Suprapubic skin (tissue), 4 donors: ENCODE results near the gene PABPN1. TPM values are rescaled to one million over a fixed set of nuclear protein-coding genes. Genes with fewer than 3 reads are reported as not detected.
"Not testable (repeated sequence)": the region's sequence is repeated elsewhere in the genome, so short reads cannot be mapped to it uniquely, and the experiment has no call there.

Source experiments
- DNase-seq, 2 donors: peaks; one replicate each; pipeline ENCODE4 v3.0.0-alpha.2; 2019; ENCODE audit warnings: low spot score in 2 of 2
- H3K27ac ChIP-seq: fragments of 200-600 bp; sonication (generic); one replicate; pipeline ENCODE4 v1.5.1; 2019
- H3K27me3 ChIP-seq: fragments of 200-600 bp; sonication (generic); one replicate; pipeline ENCODE4 v1.5.1; 2019
- H3K36me3 ChIP-seq: fragments of 200-600 bp; sonication (generic); one replicate; pipeline ENCODE4 v1.5.1; 2019
- H3K4me1 ChIP-seq: fragments of 200-600 bp; sonication (generic); one replicate; pipeline ENCODE4 v1.5.1; 2019
- H3K4me3 ChIP-seq: fragments of 200-600 bp; sonication (generic); one replicate; pipeline ENCODE4 v1.5.1; 2019; ENCODE audit warnings: mild to moderate bottlenecking
- H3K9me3 ChIP-seq: fragments of 200-600 bp; sonication (generic); one replicate; pipeline ENCODE4 v1.5.1; 2019
- EP300 ChIP-seq: sonication (generic); formaldehyde crosslinking; IDR thresholded peaks from one replicate; pipeline ENCODE4 v1.6.1; 2017; ENCODE audit warnings: antibody characterized with exemption
- POLR2A ChIP-seq, 2 donors: fragments of 450-650 bp; IDR thresholded peaks; one replicate each; pipeline ENCODE4 v1.6.1; 2017; ENCODE audit warnings: antibody characterized with exemption in 2 of 2, mild to moderate bottlenecking in 2 of 2, moderate library complexity in 2 of 2
- POLR2AphosphoS5 ChIP-seq, 3 donors: sonication (generic); formaldehyde crosslinking; IDR thresholded peaks; one replicate each; pipeline ENCODE4 v1.6.1; 2017; ENCODE audit warnings: antibody characterized with exemption in 3 of 3
- WGBS: methylation state at CpG from one replicate; pipeline ENCODE4 v1.1.5; 2018; 5-methylcytosine and 5-hydroxymethylcytosine counted together
- total RNA-seq, 4 donors: library from RNA; depleted of rRNA; stranded (reverse); fragments of >200 nt; gene quantifications; one replicate each; pipeline ENCODE4 v1.1.0, GENCODE V29; 2016
- TF ChIP-seq, protein P1 (sequence below), 2 donors: fragments of 200-600 bp in 1 of 2; fragments of 450-650 bp in 1 of 2; sonication (generic) in 1 of 2; IDR thresholded peaks; one replicate each; pipeline ENCODE4 v1.5.1; 2016 to 2019; ENCODE audit warnings: antibody characterized with exemption in 2 of 2, mild to moderate bottlenecking in 1 of 2, moderate library complexity in 1 of 2

Gene PABPN1, protein sequence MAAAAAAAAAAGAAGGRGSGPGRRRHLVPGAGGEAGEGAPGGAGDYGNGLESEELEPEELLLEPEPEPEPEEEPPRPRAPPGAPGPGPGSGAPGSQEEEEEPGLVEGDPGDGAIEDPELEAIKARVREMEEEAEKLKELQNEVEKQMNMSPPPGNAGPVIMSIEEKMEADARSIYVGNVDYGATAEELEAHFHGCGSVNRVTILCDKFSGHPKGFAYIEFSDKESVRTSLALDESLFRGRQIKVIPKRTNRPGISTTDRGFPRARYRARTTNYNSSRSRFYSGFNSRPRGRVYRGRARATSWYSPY
- 100 to 1,000 TPM in 1 of 4 donors, 10 to 100 TPM in 3; 45.1 to 109 (median 58.8) TPM for total RNA-seq

DNA sequence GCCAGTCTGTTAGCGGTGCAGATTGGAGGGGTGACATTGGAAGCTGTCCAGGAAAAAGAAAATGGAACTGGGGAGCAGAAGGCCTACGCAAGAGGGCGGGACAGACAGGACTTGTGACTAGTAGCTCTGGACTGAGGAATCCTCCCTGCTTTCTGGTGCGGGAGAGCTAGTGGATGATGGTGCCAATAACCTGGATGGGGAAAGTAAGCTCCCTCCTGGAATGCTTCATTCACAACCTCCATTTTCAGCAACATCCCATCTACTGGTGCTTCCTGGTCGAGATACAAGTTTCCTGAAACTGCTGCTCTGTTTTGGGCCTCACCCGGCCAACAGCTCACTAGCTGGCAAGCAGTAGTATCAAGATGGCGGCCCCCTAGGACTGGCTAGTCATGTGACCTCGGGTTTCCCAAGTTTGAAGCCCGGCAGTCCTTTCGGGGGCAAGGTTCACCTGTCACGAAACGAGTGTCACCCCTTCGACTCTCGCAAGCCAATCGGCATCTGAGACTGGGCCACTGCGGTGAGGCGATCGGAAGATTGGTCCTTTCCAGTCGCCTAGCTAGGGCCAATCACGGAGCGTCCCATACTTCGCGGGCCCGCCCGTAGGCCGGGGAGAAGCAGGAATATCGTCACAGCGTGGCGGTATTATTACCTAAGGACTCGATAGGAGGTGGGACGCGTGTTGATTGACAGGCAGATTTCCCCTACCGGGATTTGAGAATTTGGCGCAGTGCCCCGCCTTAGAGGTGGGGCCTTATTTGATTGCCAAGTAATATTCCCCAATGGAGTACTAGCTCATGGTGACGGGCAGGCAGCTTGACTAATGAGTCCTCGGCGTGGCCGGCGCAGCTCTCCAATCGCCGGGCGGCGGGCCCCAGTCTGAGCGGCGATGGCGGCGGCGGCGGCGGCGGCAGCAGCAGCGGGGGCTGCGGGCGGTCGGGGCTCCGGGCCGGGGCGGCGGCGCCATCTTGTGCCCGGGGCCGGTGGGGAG, at the start of gene PABPN1:
Gene PABPN1, plus strand, starts transcription at position 874 of the 988 bp plus-strand sequence. Its CDS starts 13 bp downstream, at position 887.
- peak; percentile 99 to 100 for DNase-seq
- Histone ChIP-seq H3K36me3 (peaks cover 27% of the 10 kb centered on the region), H3K4me3 (peak within 1 kb of the TSS; percentile 97), H3K4me1 (peaks cover 25% of the 10 kb centered on the region), H3K27ac (peak within 1 kb of the TSS; percentile 98), H3K27me3 (no peaks in the 10 kb centered on the region), H3K9me3 (no peaks in the 10 kb centered on the region)
- WGBS, result 8% methylated on average over 27 of the region's 63 CpGs
- TF ChIP-seq EP300 (peak; percentile 22), POLR2AphosphoS5 (IDR thresholded peaks at IDR 0.05) (peak; percentile 3 to 96 (median 14)), POLR2A (IDR thresholded peaks at IDR 0.05) (peak in 1 of 2 donors; percentile 84)
- TF ChIP-seq, protein P1, sequence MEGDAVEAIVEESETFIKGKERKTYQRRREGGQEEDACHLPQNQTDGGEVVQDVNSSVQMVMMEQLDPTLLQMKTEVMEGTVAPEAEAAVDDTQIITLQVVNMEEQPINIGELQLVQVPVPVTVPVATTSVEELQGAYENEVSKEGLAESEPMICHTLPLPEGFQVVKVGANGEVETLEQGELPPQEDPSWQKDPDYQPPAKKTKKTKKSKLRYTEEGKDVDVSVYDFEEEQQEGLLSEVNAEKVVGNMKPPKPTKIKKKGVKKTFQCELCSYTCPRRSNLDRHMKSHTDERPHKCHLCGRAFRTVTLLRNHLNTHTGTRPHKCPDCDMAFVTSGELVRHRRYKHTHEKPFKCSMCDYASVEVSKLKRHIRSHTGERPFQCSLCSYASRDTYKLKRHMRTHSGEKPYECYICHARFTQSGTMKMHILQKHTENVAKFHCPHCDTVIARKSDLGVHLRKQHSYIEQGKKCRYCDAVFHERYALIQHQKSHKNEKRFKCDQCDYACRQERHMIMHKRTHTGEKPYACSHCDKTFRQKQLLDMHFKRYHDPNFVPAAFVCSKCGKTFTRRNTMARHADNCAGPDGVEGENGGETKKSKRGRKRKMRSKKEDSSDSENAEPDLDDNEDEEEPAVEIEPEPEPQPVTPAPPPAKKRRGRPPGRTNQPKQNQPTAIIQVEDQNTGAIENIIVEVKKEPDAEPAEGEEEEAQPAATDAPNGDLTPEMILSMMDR (IDR thresholded peaks at IDR 0.05), result no peak

DNA sequence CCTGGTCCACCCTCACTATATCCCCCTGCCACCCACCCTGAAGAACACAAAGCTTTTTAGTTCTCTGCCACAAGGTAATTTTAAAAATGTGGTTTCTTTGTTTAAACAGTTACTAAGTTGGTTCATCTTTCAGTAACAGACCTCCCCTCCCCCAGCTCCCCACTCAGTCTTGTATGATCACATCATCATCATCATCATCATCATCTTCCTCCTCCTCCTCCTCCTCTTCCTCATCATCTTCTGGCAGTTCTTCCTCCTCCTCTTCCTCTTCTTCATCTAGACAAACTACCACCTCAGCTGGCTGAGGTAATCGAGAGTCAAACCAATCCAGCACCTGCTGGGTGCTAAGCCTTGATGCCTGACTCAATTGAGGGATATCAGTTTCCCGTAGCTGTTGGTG, 45.8 kb upstream of the PABPN1 start:
- Histone ChIP-seq H3K36me3 (peaks cover 14% of the 10 kb centered on the region), H3K27me3 (no peaks in the 10 kb centered on the region), H3K4me1 (peaks cover 2% of the 10 kb centered on the region), H3K4me3 (no peak overlapping the region), H3K9me3 (no peaks in the 10 kb centered on the region), H3K27ac (no peak overlapping the region)
- WGBS, result 91% methylated on average over 2 of the region's 2 CpGs
- DNase-seq, result no peak
- no peak for TF ChIP-seq EP300
- TF ChIP-seq POLR2AphosphoS5 (IDR thresholded peaks at IDR 0.05), result no peak
- TF ChIP-seq POLR2A (IDR thresholded peaks at IDR 0.05), result no peak

DNA sequence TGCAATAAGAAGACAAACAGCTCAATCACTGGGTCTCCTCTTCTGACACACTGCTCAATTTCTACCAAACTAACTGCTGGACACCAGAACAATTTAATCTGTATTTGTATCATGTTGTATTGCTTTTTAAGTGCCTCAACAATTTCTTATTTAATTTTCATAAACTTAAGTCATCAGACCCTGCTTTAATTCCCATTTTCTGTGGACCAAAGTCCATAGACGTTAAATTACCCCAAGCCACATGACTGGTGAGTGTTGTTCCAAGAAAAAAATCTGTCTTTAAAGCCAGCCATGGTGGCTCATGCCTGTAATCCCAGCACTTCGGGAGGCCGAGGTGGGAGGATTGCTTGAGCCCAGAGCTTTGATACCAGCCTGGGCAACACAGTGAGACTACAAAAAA, 44.1 kb upstream of the PABPN1 start:
- no peaks in the 10 kb centered on the region for H3K9me3 ChIP-seq
- H3K27me3 ChIP-seq, result no peaks in the 10 kb centered on the region
- no peak for DNase-seq
- H3K36me3 ChIP-seq, result peaks cover 14% of the 10 kb centered on the region
- TF ChIP-seq, protein P1 (IDR thresholded peaks at IDR 0.05), result no peak
- TF ChIP-seq POLR2A (IDR thresholded peaks at IDR 0.05) (no peak), EP300 (no peak), POLR2AphosphoS5 (IDR thresholded peaks at IDR 0.05) (no peak)
- WGBS, result 86% methylated on average over 3 of the region's 3 CpGs
- no peak overlapping the region for H3K27ac ChIP-seq
- H3K4me1 ChIP-seq, result no peaks in the 10 kb centered on the region
- no peak overlapping the region for H3K4me3 ChIP-seq

DNA sequence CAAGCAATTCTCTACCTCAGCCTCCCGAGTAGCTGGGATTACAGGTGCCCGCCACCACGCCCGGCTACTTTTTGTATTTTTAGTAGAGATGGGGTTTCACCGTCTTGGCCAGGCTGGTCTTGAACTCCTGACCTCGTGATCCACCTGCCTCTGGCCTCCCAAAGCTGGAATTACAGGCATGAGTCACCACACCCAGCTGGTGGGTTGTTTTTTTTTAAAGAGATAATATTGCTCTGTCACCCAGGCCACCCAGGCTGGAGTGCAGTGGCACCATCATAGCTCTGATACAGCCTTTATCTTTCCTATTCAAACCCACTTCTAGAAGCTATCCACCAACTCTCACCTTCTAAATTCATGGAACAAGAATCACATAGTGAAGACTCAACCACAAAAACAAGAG, 43.3 kb upstream of the PABPN1 start:
- H3K4me1 ChIP-seq, H3K4me3 ChIP-seq, DNase-seq, H3K27ac ChIP-seq, H3K27me3 ChIP-seq, H3K9me3 ChIP-seq: not testable (repeated sequence)
- H3K36me3 ChIP-seq, result peaks cover 14% of the 10 kb centered on the region
- WGBS, result 97% methylated on average over 6 of the region's 6 CpGs

DNA sequence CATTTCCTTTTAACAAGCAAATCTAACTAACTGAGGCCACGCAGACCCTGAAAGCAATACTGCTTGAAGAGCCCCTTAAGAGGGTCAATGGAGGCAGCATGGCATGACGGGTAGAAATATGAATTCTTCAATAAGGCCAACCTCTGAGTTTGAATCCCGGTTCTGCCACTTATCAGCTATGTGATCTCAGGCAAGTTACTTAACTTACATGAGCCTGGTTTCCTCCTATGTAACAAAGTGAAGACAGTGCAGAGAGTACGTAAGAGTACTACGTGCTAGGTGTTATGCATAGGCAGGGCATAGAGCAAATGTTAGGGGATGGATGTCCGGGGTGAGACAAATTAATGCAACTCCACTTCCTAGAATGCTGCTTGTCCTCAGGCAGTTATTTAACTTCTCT, 40.0 kb upstream of the PABPN1 start:
- H3K36me3 ChIP-seq, result peaks cover 6% of the 10 kb centered on the region
- H3K4me3 ChIP-seq, result no peak overlapping the region
- TF ChIP-seq POLR2A (IDR thresholded peaks at IDR 0.05), result no peak
- TF ChIP-seq, protein P1 (IDR thresholded peaks at IDR 0.05), result no peak
- no peak for TF ChIP-seq EP300
- no peak for TF ChIP-seq POLR2AphosphoS5 (IDR thresholded peaks at IDR 0.05)
- no peak overlapping the region for H3K27ac ChIP-seq
- no peak for DNase-seq
- peaks cover 14% of the 10 kb centered on the region for H3K4me1 ChIP-seq
- 95% methylated on average over 6 of the region's 6 CpGs for WGBS
- no peaks in the 10 kb centered on the region for H3K9me3 ChIP-seq
- H3K27me3 ChIP-seq, result no peaks in the 10 kb centered on the region
